H1 (cell line): ENCODE results near the gene SPATS2L. TPM values are rescaled to one million over a fixed set of nuclear protein-coding genes. Genes with fewer than 3 reads are reported as not detected.

ENCODE experiments used
- CTCF ChIA-PET: fragments of 300-600 bp; sonication (Branson Sonifier 250); formaldehyde crosslinking; loops from one replicate; lab custom pipeline; 2021; ENCODE audit not compliant: partially characterized antibody; lab: Charles Lee
- POLR2A ChIA-PET: fragments of 300-600 bp; sonication (Branson Sonifier 250); formaldehyde crosslinking; loops from one replicate; lab custom pipeline; 2021; ENCODE audit warnings: inconsistent platforms; ENCODE audit not compliant: partially characterized antibody; lab: Charles Lee
- DNase-seq, 2 experiments: peaks; one replicate each; pipeline versions ENCODE4 v3.0.0 to v3.0.0-alpha.2; 2010 to 2022; ENCODE audit warnings: low spot score in 2 of 2, low read depth in 1 of 2, mixed read lengths in 1 of 2
- FAIRE-seq: peaks from 2 replicates; lab custom pipeline; 2011; peaks lifted over from hg19 to GRCh38; lab: Jason Lieb, UNC
- H2AFZ ChIP-seq: 2 replicates; pipeline ENCODE4 v1.8.1; 2012; ENCODE audit warnings: low read length, inconsistent platforms
- H2AK5ac ChIP-seq: 2 replicates; pipeline ENCODE4 v1.6.1; 2013; ENCODE audit warnings: low read depth, low read length
- H2BK120ac ChIP-seq: replicated peaks from 2 replicates; pipeline ENCODE3; 2013; ENCODE audit warnings: low read depth, low read length, inconsistent platforms
- H2BK12ac ChIP-seq: 2 replicates; pipeline ENCODE4 v1.6.1; 2013; ENCODE audit warnings: low read depth, low read length
- H2BK15ac ChIP-seq: 2 replicates; pipeline ENCODE4 v1.6.1; 2013; ENCODE audit warnings: low read length
- H2BK20ac ChIP-seq: 2 replicates; pipeline ENCODE4 v1.6.1; 2013; ENCODE audit warnings: low read length
- H2BK5ac ChIP-seq: 2 replicates; pipeline ENCODE4 v1.6.1; 2013; ENCODE audit warnings: low read depth, low read length
- H3K14ac ChIP-seq: 2 replicates; pipeline ENCODE4 v1.6.1; 2013; ENCODE audit warnings: inconsistent platforms; ENCODE audit not compliant: insufficient read length
- H3K18ac ChIP-seq: 2 replicates; pipeline ENCODE4 v1.6.1; 2013; ENCODE audit warnings: low read length; ENCODE audit errors: extremely low read depth
- H3K23ac ChIP-seq: 2 replicates; pipeline ENCODE4 v1.6.1; 2013; ENCODE audit warnings: inconsistent platforms; ENCODE audit not compliant: insufficient read length
- H3K23me2 ChIP-seq: 2 replicates; pipeline ENCODE4 v1.6.1; 2013; ENCODE audit warnings: low read depth, low read length
- H3K27ac ChIP-seq: 2 replicates; pipeline ENCODE4 v1.6.1; 2011; ENCODE audit warnings: low read depth, low read length, inconsistent platforms
- H3K27me3 ChIP-seq, 4 experiments: replicated peaks in 1 of 4; 1 replicate in 1 of 4; 2 replicates in 3 of 4; pipeline versions ENCODE4 v1.6.1 to v1.8.1; 2011 to 2013; ENCODE audit warnings: low read length in 3 of 4, mild to moderate bottlenecking in 3 of 4, inconsistent platforms in 2 of 4, mixed read lengths in 2 of 4, moderate library complexity in 1 of 4; ENCODE audit not compliant: control insufficient read depth in 3 of 4, insufficient read depth in 3 of 4; ENCODE audit errors: extremely low read depth in 1 of 4
- H3K36me3 ChIP-seq, 4 experiments: 2 replicates each; pipeline versions ENCODE4 v1.6.1 to v1.8.1; 2011 to 2013; ENCODE audit warnings: mild to moderate bottlenecking in 4 of 4, low read length in 3 of 4, moderate library complexity in 2 of 4, control low read depth in 1 of 4, inconsistent platforms in 1 of 4; ENCODE audit not compliant: insufficient read depth in 4 of 4, control insufficient read depth in 2 of 4
- H3K4ac ChIP-seq: replicated peaks from 2 replicates; pipeline ENCODE3; 2013; ENCODE audit warnings: low read length, low read depth, mixed read lengths, inconsistent platforms; ENCODE audit not compliant: insufficient read length
- H3K4me1 ChIP-seq, 4 experiments: replicated peaks in 1 of 4; 1 replicate in 1 of 4; 2 replicates in 3 of 4; pipeline versions ENCODE4 v1.6.1 to v1.8.1; 2011 to 2013; ENCODE audit warnings: low read length in 3 of 4, inconsistent platforms in 2 of 4, mixed read lengths in 1 of 4; ENCODE audit not compliant: insufficient read depth in 4 of 4, control insufficient read depth in 3 of 4
- H3K4me2 ChIP-seq, 2 experiments: 2 replicates each; pipeline versions ENCODE4 v1.6.1 to v1.8.1; 2011 to 2013; ENCODE audit warnings: low read depth in 2 of 2, low read length in 2 of 2, control low read depth in 1 of 2, inconsistent platforms in 1 of 2, mild to moderate bottlenecking in 1 of 2; ENCODE audit not compliant: insufficient read depth in 1 of 2
- H3K4me3 ChIP-seq, 4 experiments: fragments of 200-600, 300-600 bp in 1 of 4; sonication (generic), shearing (Covaris generic), sonication (Bioruptor Twin) in 1 of 4; 2 replicates each; pipeline versions ENCODE4 v1.5.1 to v1.8.1; 2011 to 2016; ENCODE audit warnings: low read length in 4 of 4, low read depth in 3 of 4, control low read depth in 2 of 4, inconsistent platforms in 2 of 4, mild to moderate bottlenecking in 2 of 4, mixed read lengths in 1 of 4, moderate library complexity in 1 of 4; ENCODE audit not compliant: insufficient read depth in 2 of 4; ENCODE audit errors: extremely low read depth in 1 of 4
- H3K56ac ChIP-seq: replicated peaks from 2 replicates; pipeline ENCODE3; 2013; ENCODE audit warnings: low read depth, mild to moderate bottlenecking, mixed read lengths, low read length, inconsistent platforms; ENCODE audit not compliant: insufficient read length
- H3K79me1 ChIP-seq: 2 replicates; pipeline ENCODE4 v1.6.1; 2013; ENCODE audit warnings: low read depth, low read length, control low read depth
- H3K79me2 ChIP-seq, 2 experiments: 2 replicates each; pipeline versions ENCODE4 v1.6.1 to v1.8.1; 2012 to 2013; ENCODE audit warnings: low read length in 2 of 2, mild to moderate bottlenecking in 2 of 2, inconsistent platforms in 1 of 2; ENCODE audit not compliant: insufficient read depth in 2 of 2, control insufficient read depth in 1 of 2
- H3K9ac ChIP-seq, 4 experiments: replicated peaks in 1 of 4; 1 replicate in 1 of 4; 2 replicates in 3 of 4; pipeline versions ENCODE4 v1.6.1 to v1.8.1; 2011 to 2013; ENCODE audit warnings: low read depth in 3 of 4, low read length in 3 of 4, control low read depth in 2 of 4, mild to moderate bottlenecking in 2 of 4, moderate library complexity in 2 of 4, inconsistent platforms in 1 of 4; ENCODE audit errors: extremely low read depth in 1 of 4
- H3K9me3 ChIP-seq, 2 experiments: 2 replicates each; pipeline versions ENCODE4 v1.6.1 to v1.8.1; 2012 to 2013; ENCODE audit warnings: mild to moderate bottlenecking in 2 of 2, moderate library complexity in 2 of 2, control low read depth in 1 of 2, inconsistent platforms in 1 of 2, low read depth in 1 of 2, low read length in 1 of 2, mixed read lengths in 1 of 2; ENCODE audit not compliant: insufficient read depth in 2 of 2
- H4K20me1 ChIP-seq, 2 experiments: replicated peaks in 1 of 2; 2 replicates each; pipeline versions ENCODE3 to v1.8.1; 2011 to 2013; ENCODE audit warnings: inconsistent platforms in 2 of 2, low read length in 2 of 2, mild to moderate bottlenecking in 1 of 2; ENCODE audit not compliant: insufficient read depth in 2 of 2, control insufficient read depth in 1 of 2
- H4K5ac ChIP-seq: 2 replicates; pipeline ENCODE4 v1.6.1; 2013; ENCODE audit warnings: low read length, low read depth, mixed read lengths, inconsistent platforms; ENCODE audit not compliant: insufficient read length
- H4K8ac ChIP-seq: 2 replicates; pipeline ENCODE4 v1.8.0; 2013; ENCODE audit warnings: mild to moderate bottlenecking, moderate library complexity, low read length, inconsistent platforms; ENCODE audit not compliant: insufficient read depth; ENCODE audit errors: extremely low read depth
- H4K91ac ChIP-seq: replicated peaks from 2 replicates; pipeline ENCODE3; 2013; ENCODE audit warnings: low read length, mixed read lengths, inconsistent platforms; ENCODE audit not compliant: insufficient read length
- ASH2L ChIP-seq: fragments of 200-600, 300-600 bp; sonication (generic); IDR thresholded peaks from one replicate; pipeline ENCODE4 v1.7.1; 2017; ENCODE audit warnings: low read length
- BRCA1 ChIP-seq: IDR thresholded peaks from 2 replicates; pipeline ENCODE4 v1.6.1; 2012; ENCODE audit warnings: low read depth, low read length, improper control_type of control experiment
- CTCF ChIP-seq, 3 experiments: IDR thresholded peaks; 1 replicate in 2 of 3; 2 replicates in 1 of 3; pipeline versions ENCODE4 v1.5.1 to v1.6.1; 2011; ENCODE audit warnings: low read length in 3 of 3, mild to moderate bottlenecking in 3 of 3, inconsistent platforms in 2 of 3, low read depth in 1 of 3, moderate library complexity in 1 of 3; ENCODE audit not compliant: insufficient read depth in 1 of 3; ENCODE audit errors: control extremely low read depth in 1 of 3
- KDM4A ChIP-seq: IDR thresholded peaks from one replicate; pipeline ENCODE4 v1.7.1; 2012; ENCODE audit warnings: low read depth, mild to moderate bottlenecking, moderate library complexity, low read length, inconsistent platforms; ENCODE audit not compliant: severe bottlenecking
- NRF1 ChIP-seq: IDR thresholded peaks from 2 replicates; pipeline ENCODE4 v1.6.1; 2011; ENCODE audit warnings: mild to moderate bottlenecking, low read depth, low read length, improper control_type of control experiment
- POLR2AphosphoS5 ChIP-seq: IDR thresholded peaks from 2 replicates; pipeline ENCODE4 v1.6.1; 2011; ENCODE audit warnings: low read depth, low read length
- POU5F1 ChIP-seq: IDR thresholded peaks from 2 replicates; pipeline ENCODE4 v1.6.1; 2011; ENCODE audit warnings: low read depth, mild to moderate bottlenecking, low read length, moderate library complexity
- RXRA ChIP-seq: IDR thresholded peaks from 2 replicates; pipeline ENCODE4 v1.6.1; 2011; ENCODE audit warnings: low read depth, mild to moderate bottlenecking, low read length, moderate library complexity; ENCODE audit not compliant: insufficient read depth
- SIX5 ChIP-seq: IDR thresholded peaks from 2 replicates; pipeline ENCODE4 v1.6.1; 2011; ENCODE audit warnings: mild to moderate bottlenecking, low read depth, low read length
- SP4 ChIP-seq: IDR thresholded peaks from 2 replicates; pipeline ENCODE4 v1.6.1; 2012; ENCODE audit warnings: low read length, inconsistent platforms
- SUZ12 ChIP-seq: fragments of 200-600 bp; sonication (generic); IDR thresholded peaks from 2 replicates; pipeline ENCODE4 v1.6.1; 2012; ENCODE audit warnings: mild to moderate bottlenecking, inconsistent platforms, low read length, moderate library complexity, mixed read lengths
- TAF1 ChIP-seq: IDR thresholded peaks from 2 replicates; pipeline ENCODE4 v1.6.1; 2011; ENCODE audit warnings: mild to moderate bottlenecking, low read depth, low read length
- ZNF274 ChIP-seq: IDR thresholded peaks from 2 replicates; pipeline ENCODE4 v1.7.0; 2012; ENCODE audit warnings: low read length, borderline replicate concordance; ENCODE audit errors: extremely low read depth
- WGBS, 2 experiments: shearing (Covaris generic) in 1 of 2; methylation state at CpG; one replicate each; pipeline versions ENCODE4 v1.1.6 to v1.1.7; 2013 to 2015; ENCODE audit warnings: low lambda C conversion rate in 2 of 2, mixed read lengths in 2 of 2, inconsistent platforms in 1 of 2, low coverage in 1 of 2, missing lambda C conversion rate in 1 of 2; ENCODE audit not compliant: insufficient replicate concordance in 2 of 2, insufficient coverage in 1 of 2, insufficient read length in 1 of 2; ENCODE audit errors: extremely low coverage in 1 of 2, missing lambda C conversion rate in 1 of 2; 5-methylcytosine and 5-hydroxymethylcytosine counted together
- polyA plus RNA-seq, 7 experiments: library from polyadenylated mRNA; depleted of rRNA in 3 of 7; stranded (reverse) in 5 of 7; unstranded in 2 of 7; fragments of >200 nt in 5 of 7; fragments of 200-250 nt in 2 of 7; gene quantifications; 1 replicate in 5 of 7; 2 replicates in 1 of 7; 4 replicates in 1 of 7; pipeline versions ENCODE4 v1.2.1 to v1.2.3, GENCODE V29; 2011 to 2013; ENCODE audit warnings: missing spikeins in 2 of 7, mixed read lengths in 2 of 7
- total RNA-seq: library from RNA; stranded (reverse); fragmentation: NEBNext Ultra II Directional; extraction: Animal tissue kit (Norgen Biotek cat#: 25700); gene quantifications from 2 replicates; pipeline ENCODE4 v1.2.1, GENCODE V29; 2021

Gene SPATS2L
- total and polyA plus RNA-seq, 2 of the 8 experiments (the other 6 are each of a cell fraction or from before 2014, with no cell fraction given): 67.3 to 189 TPM

- Histone ChIP-seq H3K18ac (no peak overlapping the region), H3K4me2 (no peak overlapping the region), H3K23me2 (no peaks in the 10 kb centered on the region), H3K27me3 (no peaks in the 10 kb centered on the region), H4K20me1 (no peaks in the 10 kb centered on the region), H4K5ac (no peak overlapping the region), H3K4ac (no peak overlapping the region), H3K9me3 (no peaks in the 10 kb centered on the region), H2BK5ac (no peak overlapping the region), H3K79me1 (peaks cover 2% of the 10 kb centered on the region; the same call in 1 of the 2 replicates), H3K27ac (no peak overlapping the region), H3K4me3 (no peak overlapping the region), H2BK120ac (no peak overlapping the region), H3K79me2 (peaks cover 0 to 58% of the 10 kb centered on the region in 2 experiments; a peak in 2 of 4 replicates), H3K23ac (no peak overlapping the region), H3K9ac (no peak overlapping the region), H2AFZ (no peak overlapping the region), H4K8ac (no peak overlapping the region), H4K91ac (no peak overlapping the region), H3K14ac (no peak overlapping the region), H2BK12ac (no peak overlapping the region), H2BK20ac (no peak overlapping the region), H3K56ac (no peak overlapping the region), H3K4me1 (peaks cover 0 to 6% (median 1%) of the 10 kb centered on the region in 4 experiments; a peak in 3 of 7 replicates), H3K36me3 (peaks cover 0 to 11% (median 5%) of the 10 kb centered on the region in 4 experiments; a peak in 4 of 8 replicates), H2BK15ac (no peak overlapping the region), H2AK5ac (no peak overlapping the region)
- 91% methylated on average over 4 of the region's 4 CpGs; no CpG with 5 or more reads in 1 of the 2 experiments for WGBS, 2 experiments
- ChIA-PET CTCF (interaction anchor here (1.0 to 1.6 kb wide), 2 partner anchors 268 to 419 kb away, joined by 3 to 4 read pairs; no protein-coding TSS in a partner anchor), POLR2A (no interaction called here)
- DNase-seq (no peak), FAIRE-seq (no peak)
- TF ChIP-seq BRCA1 (no peak), CTCF (IDR thresholded peaks at IDR 0.05; ENCODE audit: control extremely low read depth in 1 of 3, insufficient read depth in 1 of 3, low read depth in 1 of 3, low read length in 3 of 3) (no peak), NRF1 (no peak), TAF1 (no peak), ASH2L (no peak), SP4 (no peak), SUZ12 (no peak), RXRA (no peak), KDM4A (no peak), POLR2AphosphoS5 (no peak), SIX5 (no peak), ZNF274 (no peak), POU5F1 (no peak)
Observed at GRCh38 chr2:200404615-200405014, 98.1 kb downstream of the SPATS2L start.
